ENCODE data around the gene ITPA. TPM values are rescaled to one million over a fixed set of nuclear protein-coding genes. Genes with fewer than 3 reads are reported as not detected.

ITPA gene
- total RNA-seq, 1 donor from 2014 or later: 36.6 TPM

DNA sequence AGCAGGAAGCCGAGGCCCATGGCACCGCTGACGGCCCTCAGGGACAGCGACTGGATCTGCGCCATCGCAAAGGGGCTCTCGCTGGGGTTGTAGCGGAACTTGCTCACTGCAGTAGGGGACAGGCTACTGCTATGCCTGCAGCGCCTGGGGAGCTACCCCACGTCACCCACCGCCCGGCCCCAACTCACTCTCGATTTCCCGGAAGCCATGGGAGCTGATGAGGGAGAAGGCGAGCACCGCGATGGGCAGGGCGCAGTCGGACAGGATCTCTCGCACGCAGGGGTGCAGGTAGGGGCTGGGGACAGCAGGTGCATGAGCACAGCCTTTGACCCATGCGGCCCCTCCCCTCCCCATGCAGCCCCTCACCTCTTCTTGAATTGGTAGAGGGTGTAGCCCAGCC, 19.9 kb downstream of the ITPA start:
- DNase-seq: no peak

- DNase-seq: no peak
Observed at GRCh38 chr20:3229798-3230197, 20.5 kb downstream of the ITPA start.

- DNase-seq: no peak
Observed at GRCh38 chr20:3231116-3231515, 21.8 kb downstream of the ITPA start.

DNA sequence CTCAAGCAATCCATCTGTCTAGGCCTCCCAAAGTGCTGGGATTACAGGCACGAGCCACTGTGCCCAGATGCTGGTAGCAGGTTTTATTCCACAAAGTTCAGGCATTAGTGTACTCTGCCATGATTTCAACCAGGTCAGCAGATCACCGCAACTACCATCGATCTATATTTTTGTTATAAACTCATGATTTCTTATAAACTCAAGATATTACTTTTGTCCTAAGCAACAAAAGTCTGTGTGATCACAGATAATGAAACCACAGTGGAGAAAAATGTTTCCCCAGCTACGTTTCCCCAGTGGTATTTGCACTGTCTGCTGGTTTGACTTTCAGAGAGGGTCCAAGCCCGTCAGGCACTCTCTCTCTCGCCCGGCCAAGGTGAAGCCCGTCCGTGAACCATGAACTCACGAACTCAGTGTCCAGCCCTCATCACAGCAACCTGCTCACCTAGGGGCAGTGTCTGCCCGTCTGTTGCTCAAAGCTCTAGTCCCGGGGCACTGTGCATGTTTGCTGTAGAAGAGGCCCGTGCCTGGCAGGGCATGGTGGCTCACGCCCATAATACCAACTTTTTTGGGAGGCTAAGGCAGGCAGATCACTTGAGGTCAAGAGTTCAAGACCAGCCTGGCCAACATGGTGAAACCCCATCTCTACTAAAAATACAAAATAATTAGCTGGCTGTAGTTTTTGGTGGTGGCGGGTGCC, 22.7 kb downstream of the ITPA start:
- no peak for DNase-seq

- DNase-seq: no peak
Observed at GRCh38 chr20:3233131-3233990, 24.1 kb downstream of the ITPA start.

DNA sequence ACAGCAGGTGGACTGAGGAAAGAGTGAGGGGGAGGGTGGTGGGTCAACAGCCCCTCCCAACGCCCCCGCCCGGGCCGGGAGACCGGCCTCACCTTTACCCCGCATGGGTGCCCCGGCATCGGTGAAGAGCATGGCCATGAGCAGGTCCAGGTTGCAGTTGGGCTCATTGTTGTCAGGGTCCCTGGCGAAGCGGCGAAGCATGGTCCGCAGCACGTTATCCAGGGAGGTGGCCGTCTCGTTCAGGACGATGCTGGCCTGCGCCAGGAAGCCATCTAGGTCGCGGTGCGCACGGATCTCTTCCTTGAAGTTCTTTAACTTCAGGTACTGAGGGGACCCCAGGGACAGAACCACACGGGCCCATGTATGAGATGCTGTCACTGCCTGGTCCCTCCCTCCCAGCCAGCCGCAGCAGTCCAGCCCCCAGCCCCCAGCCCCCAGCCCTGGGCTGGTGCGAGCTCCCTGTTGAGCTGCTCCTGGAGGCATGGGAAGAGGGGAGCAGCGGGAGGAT, 24.7 kb downstream of the ITPA start:
- DNase-seq: no peak

- peak; percentile 41 for DNase-seq
Observed at GRCh38 chr20:3235666-3236324, 26.5 kb downstream of the ITPA start.

- no peak for DNase-seq
Observed at GRCh38 chr20:3237011-3237957, 28.0 kb downstream of the ITPA start.

- DNase-seq: no peak
Observed at GRCh38 chr20:3237958-3238615, 28.8 kb downstream of the ITPA start.

- peak; percentile 36 for DNase-seq
Observed at GRCh38 chr20:3238616-3239025, 29.3 kb downstream of the ITPA start.

DNA sequence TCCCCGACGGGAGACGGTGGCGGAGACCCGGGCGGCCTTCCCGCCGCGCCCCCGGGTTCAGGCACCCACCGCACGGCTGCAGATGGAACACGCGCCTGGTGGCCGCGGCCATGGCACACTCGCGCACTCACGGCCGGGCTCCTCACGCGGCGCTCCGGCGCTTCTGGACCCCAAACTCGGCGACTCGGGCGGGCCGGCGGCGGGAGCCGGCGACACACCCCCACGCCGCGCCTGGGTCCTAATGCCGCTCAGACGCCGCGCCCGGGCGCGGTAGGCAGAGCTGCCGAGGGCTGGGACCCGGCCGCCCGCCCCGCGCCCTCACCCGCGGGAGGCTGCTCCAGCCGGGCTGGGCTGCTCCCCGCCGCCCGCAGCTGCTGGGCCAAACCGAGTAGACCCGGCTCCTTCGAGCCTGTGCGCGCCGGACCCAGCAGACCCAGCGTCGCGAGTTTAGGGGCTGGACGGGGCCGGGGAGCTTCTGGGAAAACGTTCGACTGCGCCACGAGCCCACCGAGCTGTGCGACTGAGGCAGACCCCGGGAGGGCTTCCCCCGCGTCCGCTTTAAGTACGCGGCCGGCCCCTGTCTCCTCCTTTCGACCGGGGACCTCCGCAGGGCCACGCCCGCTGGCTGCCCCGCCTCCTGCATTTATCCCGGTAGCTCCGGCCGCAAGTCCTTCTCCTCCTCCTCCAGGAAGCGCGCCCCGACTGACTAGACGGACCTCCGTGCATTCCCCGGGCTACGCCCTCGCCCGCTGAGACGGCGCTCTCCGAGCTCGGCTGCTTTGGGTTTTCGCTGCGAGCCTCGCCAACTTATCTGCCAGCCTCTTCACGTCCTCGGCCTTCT, 29.9 kb downstream of the ITPA start, which contains the start of gene SLC4A11:
SLC4A11 (minus strand) TSS at position 165 of the 841 bp plus-strand sequence; CDS start at position 112, 53 bp downstream.
- DNase-seq: peak; percentile 66

DNA sequence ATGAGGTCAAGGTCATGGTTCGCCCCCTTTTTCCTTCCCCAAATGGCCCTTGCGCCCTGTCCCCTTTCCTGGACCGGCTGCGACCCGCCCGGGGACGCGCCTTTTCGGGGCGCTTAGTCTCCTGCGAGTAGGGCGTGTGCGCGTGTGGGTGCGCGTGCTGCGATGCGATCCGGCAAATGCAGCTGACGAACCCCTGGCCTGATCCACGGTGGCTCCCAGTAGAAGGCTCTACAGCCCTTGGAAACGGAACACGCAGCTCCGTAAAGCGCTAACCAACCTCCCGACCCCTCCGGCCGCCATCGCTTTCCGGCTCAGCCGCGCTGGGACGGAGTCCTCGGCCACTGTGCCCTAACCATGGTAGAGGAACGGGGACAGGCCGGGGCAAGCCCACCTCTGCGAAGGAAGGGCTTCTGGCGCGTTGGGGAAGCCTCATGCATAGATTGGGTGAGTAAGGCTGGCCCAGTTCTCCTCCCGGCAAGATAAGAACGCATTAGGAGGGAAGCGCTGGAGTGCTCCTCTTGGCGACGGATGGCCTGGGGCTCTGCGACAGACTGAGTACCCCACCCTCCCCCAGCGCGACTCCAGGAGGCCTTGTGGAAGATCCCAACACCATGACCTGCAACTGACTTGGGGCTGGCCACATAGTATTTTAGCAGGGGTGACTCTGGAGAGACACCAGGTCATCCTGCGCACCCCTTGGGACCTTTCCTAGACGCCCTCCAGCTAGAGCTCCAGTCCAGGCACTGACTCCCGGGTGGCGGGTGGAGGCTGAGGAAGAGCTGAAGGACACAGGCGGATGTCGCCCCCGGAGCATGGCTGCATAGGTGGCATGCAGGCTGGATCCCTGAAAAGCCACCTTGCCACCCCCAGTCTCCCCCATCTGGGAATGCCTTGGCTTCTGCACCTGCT, 30.8 kb downstream of the ITPA start:
- DNase-seq: peak; percentile 51

DNA sequence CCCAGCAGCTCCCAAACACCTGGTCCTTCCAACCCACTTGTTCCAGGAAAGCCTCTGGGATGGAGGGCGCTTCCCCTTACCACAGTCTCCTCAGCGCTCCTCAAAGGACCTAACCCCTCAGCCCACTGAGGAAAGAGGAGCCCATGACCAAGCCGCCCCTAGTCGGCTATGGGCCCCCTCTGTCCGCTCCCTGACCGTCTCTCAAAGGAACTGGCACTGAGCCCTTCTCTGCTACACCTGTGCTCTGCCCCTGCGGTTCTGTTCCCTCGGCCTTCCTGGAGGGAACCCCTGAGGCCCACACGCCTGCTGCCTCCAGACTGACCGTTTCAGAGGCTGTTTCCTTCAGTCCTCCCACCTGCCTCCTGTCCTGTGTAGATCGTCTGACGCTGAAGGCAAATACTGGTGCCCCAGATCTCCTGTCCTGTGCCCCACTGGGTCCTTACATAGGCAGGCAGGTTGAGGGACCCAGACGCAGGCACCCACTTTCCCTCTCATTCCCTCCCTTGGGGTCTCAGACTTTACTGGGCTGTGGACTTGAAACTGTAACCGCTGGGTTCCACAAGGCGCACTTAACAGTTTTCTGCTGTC, 31.6 kb downstream of the ITPA start:
- DNase-seq: no peak

DNA sequence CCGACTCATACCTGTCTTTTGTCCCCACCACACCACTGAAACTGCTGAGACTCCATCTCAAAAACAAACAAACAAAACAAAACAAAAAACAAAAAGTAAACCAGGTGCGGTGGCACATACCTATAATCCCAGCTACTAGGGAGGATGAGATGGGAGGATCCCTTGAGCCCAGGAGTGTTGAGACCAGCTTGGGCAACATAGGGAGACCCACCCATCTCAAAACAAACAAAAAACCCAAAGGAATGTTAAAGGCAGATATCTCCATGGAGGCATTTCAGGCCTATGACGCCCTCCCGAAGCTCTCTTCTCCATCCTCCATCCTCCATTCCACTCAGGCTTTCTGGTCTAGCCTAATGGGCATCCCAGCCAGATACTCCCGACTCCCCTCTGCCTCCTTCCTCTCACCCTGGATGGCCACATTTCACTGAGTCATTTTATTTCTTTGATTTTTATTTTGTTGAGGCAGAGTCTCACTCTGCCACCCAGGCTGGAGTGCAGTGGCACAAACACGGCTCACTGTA, 32.9 kb downstream of the ITPA start:
- DNase-seq: no peak

GRCh38 chr20:3243718-3244358, 34.5 kb downstream of the ITPA start:
- no peak for DNase-seq

DNA sequence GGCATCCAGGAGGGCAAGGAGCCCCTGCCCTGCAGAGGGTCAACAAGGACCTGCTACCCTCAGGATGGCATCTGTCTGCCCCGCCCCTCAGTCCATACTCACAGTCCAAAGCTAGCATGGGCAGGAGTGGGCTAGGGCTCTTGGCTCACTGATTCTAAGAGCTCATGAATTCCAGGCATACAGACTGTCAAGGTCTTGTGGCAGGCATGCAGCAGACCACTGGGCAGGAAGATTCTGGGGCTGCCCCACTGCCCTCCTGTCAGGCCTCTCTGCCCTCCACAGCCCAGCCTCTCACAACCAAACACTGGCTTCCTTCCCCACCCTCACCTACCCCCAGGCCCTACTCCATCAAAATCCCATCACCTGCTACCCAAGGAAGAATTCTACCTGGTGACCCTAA, 35.3 kb downstream of the ITPA start:
- no peak for DNase-seq

GRCh38 chr20:3245156-3245555, 35.9 kb downstream of the ITPA start:
- no peak for DNase-seq

DNA sequence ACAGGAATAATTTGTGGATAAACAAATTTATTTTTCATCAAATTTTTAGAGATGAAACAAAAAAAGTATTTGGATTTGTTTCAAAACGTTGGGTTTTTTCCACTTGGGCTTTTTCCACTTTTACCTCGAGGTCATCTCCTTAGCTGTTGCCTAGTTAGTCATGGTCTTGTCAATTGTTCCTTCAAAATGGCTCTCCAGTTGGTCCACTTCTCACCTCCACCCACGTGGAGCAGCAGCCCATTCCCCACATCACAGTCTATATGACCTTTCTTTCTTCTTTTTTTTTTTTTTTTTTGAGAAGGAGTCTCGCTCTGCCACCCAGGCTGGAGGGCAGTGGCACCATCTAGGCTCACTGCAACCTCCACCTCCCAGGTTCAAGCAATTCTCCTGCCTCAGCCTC, 36.4 kb downstream of the ITPA start:
- no peak for DNase-seq

All from dermis blood vessel endothelial cell (primary cell).